Activated CD4-positive, alpha-beta memory T cell treated with anti-CD3 and anti-CD28 coated beads, Interleukin-2, amount 10 ng/mL, durations not matched to agents 7 days and 5 days (primary cell): ENCODE data around the gene ADGRG6. TPM values are rescaled to one million over a fixed set of nuclear protein-coding genes. Genes with fewer than 3 reads are reported as not detected.
"Not testable (repeated sequence)": the region's sequence is repeated elsewhere in the genome, so short reads cannot be mapped to it uniquely, and the experiment has no call there.

Experiments used
- CTCF ChIA-PET: fragments of 350-600 bp; sonication (Branson Sonifier 250); formaldehyde crosslinking; loops from one replicate; lab custom pipeline; 2021; ENCODE audit warnings: antibody characterized with exemption, inconsistent platforms; lab: Charles Lee
- POLR2A ChIA-PET: fragments of 350-600 bp; sonication (Branson Sonifier 250); formaldehyde crosslinking; loops from one replicate; lab custom pipeline; 2021; ENCODE audit warnings: antibody characterized with exemption; lab: Charles Lee
- DNase-seq: peaks from one replicate; pipeline ENCODE4 v3.0.0-alpha.2; 2020
- H3K27ac Mint-ChIP-seq: one replicate; pipeline ENCODE4 v1.8.0; 2021; ENCODE audit warnings: mild to moderate bottlenecking, mixed read lengths
- H3K27me3 Mint-ChIP-seq: one replicate; pipeline ENCODE4 v1.8.0; 2021; ENCODE audit warnings: mixed read lengths
- H3K36me3 Mint-ChIP-seq: one replicate; pipeline ENCODE4 v1.8.0; 2021; ENCODE audit warnings: low read depth, mixed read lengths
- H3K4me1 Mint-ChIP-seq: one replicate; pipeline ENCODE4 v1.8.0; 2021; ENCODE audit warnings: mixed read lengths
- H3K4me3 Mint-ChIP-seq: one replicate; pipeline ENCODE4 v1.8.0; 2021; ENCODE audit warnings: mild to moderate bottlenecking, mixed read lengths
- H3K9me3 Mint-ChIP-seq: one replicate; pipeline ENCODE4 v1.8.0; 2021; ENCODE audit warnings: mixed read lengths
- total RNA-seq, 2 experiments: library from RNA; stranded (reverse); gene quantifications; one replicate each; pipeline ENCODE4 v1.2.3, GENCODE V29; 2021

Gene ADGRG6
- total RNA-seq, 2 experiments from 2014 or later, result not detected

DNA sequence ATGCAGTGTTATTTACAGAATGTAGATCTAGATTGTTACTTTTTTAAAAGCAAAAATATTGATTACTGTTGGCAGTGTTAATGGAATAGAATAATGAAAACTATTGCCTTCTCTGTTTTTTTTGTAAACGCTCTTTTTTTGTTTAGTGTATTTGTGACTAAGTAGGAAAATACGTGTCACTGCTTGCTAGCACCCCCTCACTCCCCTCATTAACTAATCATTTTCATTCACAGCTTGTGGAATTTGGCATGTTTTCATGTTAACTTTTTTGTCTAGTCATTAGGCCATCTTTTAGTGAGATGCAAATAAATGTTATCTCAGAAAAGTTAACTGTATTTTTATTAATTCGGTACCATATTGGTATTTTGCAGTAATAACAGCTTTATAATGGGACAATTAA, 29.8 kb downstream of the ADGRG6 start:
- POLR2A ChIA-PET, result no interaction called here
- no peak for DNase-seq
- no peaks in the 10 kb centered on the region for H3K4me1 Mint-ChIP-seq
- peaks cover 8% of the 10 kb centered on the region for H3K27me3 Mint-ChIP-seq
- H3K4me3 Mint-ChIP-seq, result no peak overlapping the region
- H3K27ac Mint-ChIP-seq, result no peak overlapping the region
- CTCF ChIA-PET, result no interaction called here
- no peaks in the 10 kb centered on the region for H3K36me3 Mint-ChIP-seq
- H3K9me3 Mint-ChIP-seq, result no peaks in the 10 kb centered on the region

DNA sequence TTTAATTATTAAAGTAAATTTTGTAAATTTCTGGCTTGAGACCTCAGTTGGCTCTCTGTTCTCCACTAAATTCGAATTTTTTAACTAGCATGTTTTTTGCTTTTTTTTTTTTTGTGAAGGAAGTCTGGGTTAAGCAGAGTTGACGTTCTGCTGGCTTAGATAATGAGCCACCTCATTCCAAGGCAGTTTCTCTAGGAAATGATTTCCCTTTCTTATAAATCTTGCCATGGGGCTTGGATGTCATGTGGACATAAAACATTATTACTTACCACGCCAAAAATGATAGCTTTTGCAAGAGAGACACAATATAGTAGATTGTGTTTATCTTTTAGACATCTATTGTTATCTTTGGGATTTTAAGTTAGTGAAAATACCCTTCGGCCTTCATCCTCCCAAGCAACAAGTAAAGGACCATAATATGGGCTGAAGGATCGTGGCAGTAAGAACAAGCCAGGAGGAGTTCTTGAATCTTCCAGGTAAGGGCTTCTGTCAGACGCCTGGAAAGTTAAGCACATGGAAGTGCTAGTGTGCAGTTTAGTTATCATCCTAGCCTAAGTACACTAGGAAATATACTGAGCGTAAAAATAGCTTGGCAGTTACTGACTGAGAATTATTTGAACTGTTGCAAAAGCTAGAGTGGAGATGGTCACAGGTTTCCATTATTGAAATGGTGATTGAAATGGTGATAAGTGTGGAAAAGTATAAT, 30.7 kb downstream of the ADGRG6 start:
- Mint-ChIP-seq H3K27ac (no peak overlapping the region), H3K36me3 (no peaks in the 10 kb centered on the region), H3K27me3 (peaks cover 9% of the 10 kb centered on the region), H3K4me3 (no peak overlapping the region), H3K9me3 (no peaks in the 10 kb centered on the region), H3K4me1 (no peaks in the 10 kb centered on the region)
- POLR2A ChIA-PET, result no interaction called here
- DNase-seq, result no peak
- CTCF ChIA-PET, result no interaction called here

DNA sequence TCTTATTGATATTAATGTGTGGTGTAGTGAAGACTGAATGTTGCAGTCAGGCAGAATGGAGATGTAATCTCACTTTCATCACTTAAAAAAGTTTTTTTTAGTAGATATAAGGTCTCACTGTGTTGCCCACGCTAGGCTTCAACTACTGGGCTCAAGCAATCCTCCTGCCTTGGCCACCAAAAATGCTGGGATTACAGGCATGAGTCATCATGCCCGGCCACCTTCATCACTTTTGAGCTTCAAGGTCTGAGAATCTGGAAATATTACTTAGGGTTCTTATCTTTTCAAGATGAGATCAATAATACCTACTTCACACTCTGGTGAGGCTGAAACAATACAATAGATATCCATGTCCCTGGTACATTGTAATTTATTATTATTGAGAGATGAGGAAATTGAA, 31.6 kb downstream of the ADGRG6 start:
- Mint-ChIP-seq H3K4me1 (no peaks in the 10 kb centered on the region), H3K9me3 (no peaks in the 10 kb centered on the region), H3K36me3 (no peaks in the 10 kb centered on the region), H3K27ac (no peak overlapping the region), H3K27me3 (peaks cover 9% of the 10 kb centered on the region), H3K4me3 (no peak overlapping the region)
- ChIA-PET POLR2A (no interaction called here), CTCF (no interaction called here)
- no peak for DNase-seq

- H3K27ac Mint-ChIP-seq, result no peak overlapping the region
- DNase-seq, result no peak
- H3K27me3 Mint-ChIP-seq, result peaks cover 9% of the 10 kb centered on the region
- no peak overlapping the region for H3K4me3 Mint-ChIP-seq
- H3K9me3 Mint-ChIP-seq, result no peaks in the 10 kb centered on the region
- CTCF ChIA-PET, result no interaction called here
- H3K36me3 Mint-ChIP-seq, result no peaks in the 10 kb centered on the region
- no peaks in the 10 kb centered on the region for H3K4me1 Mint-ChIP-seq
- POLR2A ChIA-PET, result no interaction called here
Observed at GRCh38 chr6:142334294-142334693, 32.5 kb downstream of the ADGRG6 start.

DNA sequence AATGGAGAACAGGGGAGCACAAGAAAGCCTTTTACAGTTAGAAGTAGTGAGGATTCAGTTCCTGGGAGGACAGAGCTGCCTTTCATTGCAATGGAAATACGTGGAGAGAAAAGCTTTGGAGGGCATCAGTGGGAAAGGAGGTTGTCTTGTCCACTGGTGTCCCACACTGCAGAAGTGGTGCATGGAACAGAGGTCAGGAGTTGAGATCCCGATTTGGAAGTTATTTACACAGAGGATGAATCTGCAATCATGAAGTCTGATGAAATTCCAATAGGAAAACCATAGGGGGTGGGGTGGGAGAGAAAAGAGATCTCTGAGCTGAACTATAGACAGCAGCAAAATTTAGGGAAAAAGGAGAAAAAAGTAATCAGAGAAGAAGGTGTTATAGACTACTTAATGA, 33.6 kb downstream of the ADGRG6 start:
- no peak overlapping the region for H3K27ac Mint-ChIP-seq
- H3K9me3 Mint-ChIP-seq, result no peaks in the 10 kb centered on the region
- H3K36me3 Mint-ChIP-seq, result no peaks in the 10 kb centered on the region
- no peaks in the 10 kb centered on the region for H3K4me1 Mint-ChIP-seq
- no peak overlapping the region for H3K4me3 Mint-ChIP-seq
- DNase-seq, result no peak
- ChIA-PET CTCF (no interaction called here), POLR2A (no interaction called here)
- H3K27me3 Mint-ChIP-seq, result peaks cover 3% of the 10 kb centered on the region

- Mint-ChIP-seq H3K4me1 (no peaks in the 10 kb centered on the region), H3K27me3 (peaks cover 3% of the 10 kb centered on the region), H3K9me3 (no peaks in the 10 kb centered on the region), H3K36me3 (no peaks in the 10 kb centered on the region), H3K4me3 (no peak overlapping the region), H3K27ac (no peak overlapping the region)
- ChIA-PET CTCF (no interaction called here), POLR2A (no interaction called here)
- DNase-seq, result no peak
Observed at GRCh38 chr6:142336183-142336582, 34.4 kb downstream of the ADGRG6 start.

DNA sequence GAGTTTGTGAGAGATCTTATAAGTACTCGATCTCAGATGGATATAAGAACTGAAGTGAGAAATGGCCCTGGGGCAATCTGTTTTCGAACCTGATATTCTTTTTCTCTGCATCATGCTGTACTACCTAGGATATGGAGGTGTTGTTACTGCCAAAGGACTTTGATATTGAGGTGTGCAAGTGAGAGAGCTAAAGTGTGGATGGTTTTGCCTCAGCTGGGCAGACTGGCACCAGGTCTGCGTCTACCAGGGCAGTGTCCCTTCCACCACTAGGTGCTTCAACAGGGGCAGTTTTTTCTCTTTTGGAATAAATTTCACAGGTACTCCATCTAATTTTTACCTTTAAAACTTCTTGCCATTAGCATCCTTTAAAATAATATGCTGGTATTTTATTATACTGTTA, 35.0 kb downstream of the ADGRG6 start:
- ChIA-PET POLR2A (no interaction called here), CTCF (no interaction called here)
- H3K9me3 Mint-ChIP-seq, result no peaks in the 10 kb centered on the region
- peaks cover 3% of the 10 kb centered on the region for H3K27me3 Mint-ChIP-seq
- H3K36me3 Mint-ChIP-seq, result no peaks in the 10 kb centered on the region
- no peak overlapping the region for H3K4me3 Mint-ChIP-seq
- no peak overlapping the region for H3K27ac Mint-ChIP-seq
- no peaks in the 10 kb centered on the region for H3K4me1 Mint-ChIP-seq
- DNase-seq, result no peak

GRCh38 chr6:142339113-142339512, 37.3 kb downstream of the ADGRG6 start:
- Mint-ChIP-seq H3K27ac (no peak overlapping the region), H3K4me1 (no peaks in the 10 kb centered on the region), H3K36me3 (no peaks in the 10 kb centered on the region), H3K27me3 (peaks cover 6% of the 10 kb centered on the region), H3K9me3 (no peaks in the 10 kb centered on the region), H3K4me3 (no peak overlapping the region)
- ChIA-PET CTCF (no interaction called here), POLR2A (no interaction called here)
- DNase-seq, result no peak

- H3K4me3 Mint-ChIP-seq, result no peak overlapping the region
- no peaks in the 10 kb centered on the region for H3K9me3 Mint-ChIP-seq
- no peak overlapping the region for H3K27ac Mint-ChIP-seq
- CTCF ChIA-PET, result no interaction called here
- no peaks in the 10 kb centered on the region for H3K36me3 Mint-ChIP-seq
- POLR2A ChIA-PET, result no interaction called here
- H3K27me3 Mint-ChIP-seq, result peaks cover 9% of the 10 kb centered on the region
- no peaks in the 10 kb centered on the region for H3K4me1 Mint-ChIP-seq
- no peak for DNase-seq
Observed at GRCh38 chr6:142339968-142340658, 38.3 kb downstream of the ADGRG6 start.

GRCh38 chr6:142341855-142342330, 40.1 kb downstream of the ADGRG6 start:
- no peak for DNase-seq
- H3K27me3 Mint-ChIP-seq, result peaks cover 6% of the 10 kb centered on the region
- no peaks in the 10 kb centered on the region for H3K4me1 Mint-ChIP-seq
- no peaks in the 10 kb centered on the region for H3K36me3 Mint-ChIP-seq
- H3K4me3 Mint-ChIP-seq, result no peak overlapping the region
- no peaks in the 10 kb centered on the region for H3K9me3 Mint-ChIP-seq
- POLR2A ChIA-PET, result no interaction called here
- CTCF ChIA-PET, result no interaction called here
- H3K27ac Mint-ChIP-seq, result no peak overlapping the region

GRCh38 chr6:142342986-142343385, 41.2 kb downstream of the ADGRG6 start:
- POLR2A ChIA-PET, result no interaction called here
- peaks cover 6% of the 10 kb centered on the region for H3K27me3 Mint-ChIP-seq
- CTCF ChIA-PET, result no interaction called here
- H3K4me1 Mint-ChIP-seq, result no peaks in the 10 kb centered on the region
- no peak for DNase-seq
- H3K27ac Mint-ChIP-seq, result no peak overlapping the region
- no peaks in the 10 kb centered on the region for H3K9me3 Mint-ChIP-seq
- no peaks in the 10 kb centered on the region for H3K36me3 Mint-ChIP-seq
- no peak overlapping the region for H3K4me3 Mint-ChIP-seq

GRCh38 chr6:142343938-142344337, 42.1 kb downstream of the ADGRG6 start:
- H3K27ac Mint-ChIP-seq, result no peak overlapping the region
- H3K9me3 Mint-ChIP-seq, result no peaks in the 10 kb centered on the region
- ChIA-PET CTCF (no interaction called here), POLR2A (no interaction called here)
- no peaks in the 10 kb centered on the region for H3K36me3 Mint-ChIP-seq
- peaks cover 6% of the 10 kb centered on the region for H3K27me3 Mint-ChIP-seq
- H3K4me1 Mint-ChIP-seq, result no peaks in the 10 kb centered on the region
- no peak overlapping the region for H3K4me3 Mint-ChIP-seq
- DNase-seq, result no peak

GRCh38 chr6:142345261-142345660, 43.5 kb downstream of the ADGRG6 start:
- H3K4me1 Mint-ChIP-seq, result no peaks in the 10 kb centered on the region
- DNase-seq, result no peak
- CTCF ChIA-PET, result no interaction called here
- H3K27me3 Mint-ChIP-seq, result peaks cover 6% of the 10 kb centered on the region
- no peaks in the 10 kb centered on the region for H3K36me3 Mint-ChIP-seq
- H3K9me3 Mint-ChIP-seq, result no peaks in the 10 kb centered on the region
- H3K27ac Mint-ChIP-seq, result no peak overlapping the region
- no peak overlapping the region for H3K4me3 Mint-ChIP-seq
- POLR2A ChIA-PET, result no interaction called here

- CTCF ChIA-PET, H3K27me3 Mint-ChIP-seq, H3K4me1 Mint-ChIP-seq, H3K27ac Mint-ChIP-seq, H3K36me3 Mint-ChIP-seq, POLR2A ChIA-PET, H3K4me3 Mint-ChIP-seq, H3K9me3 Mint-ChIP-seq, DNase-seq: not testable (repeated sequence)
Observed at GRCh38 chr6:142346166-142346565, 44.4 kb downstream of the ADGRG6 start.
